Thyroid gland (tissue), 4 donors: ENCODE measurements around the gene IL21R.

Source experiments
- CTCF ChIP-seq, 6 experiments: fragments of 200-600 bp in 3 of 6; fragments of 450-650 bp in 3 of 6; sonication (generic) in 3 of 6; IDR thresholded peaks; one replicate each; pipeline ENCODE4 v1.5.1; 2016 to 2019; ENCODE audit warnings: antibody characterized with exemption in 6 of 6, mild to moderate bottlenecking in 2 of 6, inconsistent platforms in 1 of 6, moderate library complexity in 1 of 6
- POLR2A ChIP-seq, 2 donors: fragments of 450-650 bp; IDR thresholded peaks; one replicate each; pipeline ENCODE4 v1.6.1; 2017; ENCODE audit warnings: antibody characterized with exemption in 2 of 2, mild to moderate bottlenecking in 2 of 2, moderate library complexity in 1 of 2

- TF ChIP-seq POLR2A (IDR thresholded peaks at IDR 0.05) (no peak), CTCF (IDR thresholded peaks at IDR 0.05) (no peak)
These were observed 24.1 kb upstream of the IL21R start for GRCh38 chr16:27377666-27378485.
